Measurements from ENCODE around the gene SERPINB1.
A peak's percentile ranks its signal among the peaks of the same experiment; 100 is the strongest.
"Not testable (repeated sequence)": the region's sequence is repeated elsewhere in the genome, so short reads cannot be mapped to it uniquely, and the experiment has no call there.

The SERPINB1 gene

GRCh38 chr6:2841264-2842138 is at the start of gene SERPINB1:
Gene SERPINB1 (minus strand): TSS chr6:2841863. CDS start chr6:2840586, 1,277 bp downstream.
- peak; percentile 57 to 85 for DNase-seq

- no peak for DNase-seq
Measured at GRCh38 chr6:2890976-2891767, 49.5 kb upstream of the SERPINB1 start.

GRCh38 chr6:2885967-2886735 is 44.5 kb upstream of the SERPINB1 start:
- no peak for DNase-seq

- DNase-seq, result no peak
Measured at GRCh38 chr6:2884804-2885203, 43.1 kb upstream of the SERPINB1 start.

GRCh38 chr6:2883673-2884072 is 42.0 kb upstream of the SERPINB1 start:
- DNase-seq, result no peak

GRCh38 chr6:2881423-2881822 is 39.8 kb upstream of the SERPINB1 start:
- no peak for DNase-seq

- DNase-seq, result not testable (repeated sequence)
Measured at GRCh38 chr6:2880156-2880555, 38.5 kb upstream of the SERPINB1 start.

GRCh38 chr6:2877960-2878359 is 36.3 kb upstream of the SERPINB1 start:
- no peak for DNase-seq

- DNase-seq, result peak in 1 of 2 experiments; percentile 31
Measured at GRCh38 chr6:2877057-2877882, 35.6 kb upstream of the SERPINB1 start.

- peak in 1 of 2 experiments; percentile 52 for DNase-seq
Measured at GRCh38 chr6:2876210-2877056, 34.8 kb upstream of the SERPINB1 start.

- DNase-seq, result no peak
Measured at GRCh38 chr6:2875359-2876191, 33.9 kb upstream of the SERPINB1 start.

- no peak for DNase-seq
Measured at GRCh38 chr6:2873643-2874042, 32.0 kb upstream of the SERPINB1 start.

GRCh38 chr6:2872423-2873358 is 31.0 kb upstream of the SERPINB1 start:
- no peak for DNase-seq

- no peak for DNase-seq
Measured at GRCh38 chr6:2871953-2872352, 30.3 kb upstream of the SERPINB1 start.

- DNase-seq, result no peak
Measured at GRCh38 chr6:2871102-2871501, 29.4 kb upstream of the SERPINB1 start.

- no peak for DNase-seq
Measured at GRCh38 chr6:2870046-2870636, 28.5 kb upstream of the SERPINB1 start.

- DNase-seq, result no peak
Measured at GRCh38 chr6:2868637-2869036, 27.0 kb upstream of the SERPINB1 start.

GRCh38 chr6:2866171-2866846 is 24.6 kb upstream of the SERPINB1 start:
- no peak for DNase-seq
